HepG2 (cell line): ENCODE data around the gene DPEP2NB. TPM values are rescaled to one million over a fixed set of nuclear protein-coding genes. Genes with fewer than 3 reads are reported as not detected.

Experiments used
- ARNT ChIP-seq: fragments of 450-650 bp; IDR thresholded peaks from 2 replicates; pipeline ENCODE4 v1.6.1; 2017
- JDP2 ChIP-seq: sonication (generic); formaldehyde crosslinking; IDR thresholded peaks from 2 replicates; pipeline ENCODE4 v1.8.1; 2022; ENCODE audit warnings: missing genetic modification reagents, borderline replicate concordance
- KLF16 ChIP-seq, 2 experiments: sonication (generic) in 1 of 2; formaldehyde crosslinking in 1 of 2; IDR thresholded peaks; 2 replicates each; pipeline versions ENCODE4 v1.6.1 to v1.8.0; 2016 to 2023; ENCODE audit warnings: missing genetic modification reagents in 2 of 2, missing compliant biosample characterization in 1 of 2
- PCBP2 ChIP-seq: fragments of 200-400 bp; formaldehyde crosslinking; optimal IDR thresholded peaks from 2 replicates; pipeline ENCODE3; 2018; ENCODE audit warnings: low read length, low read depth; ENCODE audit not compliant: poor library complexity, severe bottlenecking
- XRCC5 ChIP-seq: fragments of 200-400 bp; formaldehyde crosslinking; optimal IDR thresholded peaks from 2 replicates; pipeline ENCODE3; 2017; ENCODE audit warnings: mild to moderate bottlenecking, low read length
- YEATS2 ChIP-seq: sonication (generic); formaldehyde crosslinking; IDR thresholded peaks from 2 replicates; pipeline ENCODE4 v1.4.0; 2020; ENCODE audit warnings: missing genetic modification reagents, borderline replicate concordance
- ZBTB7B ChIP-seq: sonication (generic); formaldehyde crosslinking; IDR thresholded peaks from 2 replicates; pipeline ENCODE4 v1.4.0; 2020; ENCODE audit warnings: missing genetic modification reagents
- ZNF33A ChIP-seq: sonication (generic); formaldehyde crosslinking; IDR thresholded peaks from 2 replicates; pipeline ENCODE4 v1.5.1; 2020; ENCODE audit warnings: missing genetic modification reagents, mild to moderate bottlenecking, moderate library complexity, borderline replicate concordance
- ZNF441 ChIP-seq: sonication (generic); formaldehyde crosslinking; IDR thresholded peaks from 2 replicates; pipeline ENCODE4 v1.7.0; 2021; ENCODE audit warnings: missing genetic modification reagents, borderline replicate concordance
- ZNF484 ChIP-seq: sonication (generic); formaldehyde crosslinking; IDR thresholded peaks from 2 replicates; pipeline ENCODE4 v1.5.1; 2020; ENCODE audit warnings: mild to moderate bottlenecking, low read depth, missing genetic modification reagents, borderline replicate concordance
- polyA plus RNA-seq, 8 experiments: library from polyadenylated mRNA; depleted of rRNA in 3 of 8; stranded (reverse) in 7 of 8; unstranded in 1 of 8; fragments of >200 nt; fragmentation: Illumina TruSeq in 4 of 8; extraction: Trizol in 4 of 8; gene quantifications; 2 replicates each; pipeline versions ENCODE4 v1.2.1 to v1.2.3, GENCODE V29; 2011 to 2016; ENCODE audit warnings: low read depth in 4 of 8, missing spikeins in 1 of 8, mixed read lengths in 1 of 8; ENCODE audit not compliant: insufficient read depth in 1 of 8
- total RNA-seq, 5 experiments: library from RNA; depleted of rRNA; stranded (reverse); fragments of >200 nt; fragmentation: Illumina TruSeq; extraction: Trizol; gene quantifications; 2 replicates each; pipeline ENCODE4 v1.2.3, GENCODE V29; 2016; ENCODE audit warnings: low read depth in 1 of 5
- TF ChIP-seq, protein P1 (sequence below): sonication (generic); formaldehyde crosslinking; IDR thresholded peaks from 2 replicates; pipeline ENCODE4 v1.4.0; 2020; ENCODE audit warnings: missing genetic modification reagents
- TF ChIP-seq, protein P2 (sequence below), 2 experiments: fragments of 450-650 bp in 1 of 2; sonication (generic) in 1 of 2; formaldehyde crosslinking in 1 of 2; IDR thresholded peaks; 2 replicates each; pipeline versions ENCODE4 v1.6.1 to v1.8.0; 2016 to 2022; ENCODE audit warnings: antibody characterized with exemption in 1 of 2, mild to moderate bottlenecking in 1 of 2, missing genetic modification reagents in 1 of 2
- TF ChIP-seq, protein P3 (sequence below): sonication (generic); formaldehyde crosslinking; IDR thresholded peaks from 2 replicates; pipeline ENCODE4 v1.4.0; 2020; ENCODE audit warnings: mild to moderate bottlenecking, missing genetic modification reagents

DPEP2NB gene
- total and polyA plus RNA-seq, 2 of the 13 experiments (the other 11 are each of a cell fraction or from before 2014, with no cell fraction given): not detected

DNA sequence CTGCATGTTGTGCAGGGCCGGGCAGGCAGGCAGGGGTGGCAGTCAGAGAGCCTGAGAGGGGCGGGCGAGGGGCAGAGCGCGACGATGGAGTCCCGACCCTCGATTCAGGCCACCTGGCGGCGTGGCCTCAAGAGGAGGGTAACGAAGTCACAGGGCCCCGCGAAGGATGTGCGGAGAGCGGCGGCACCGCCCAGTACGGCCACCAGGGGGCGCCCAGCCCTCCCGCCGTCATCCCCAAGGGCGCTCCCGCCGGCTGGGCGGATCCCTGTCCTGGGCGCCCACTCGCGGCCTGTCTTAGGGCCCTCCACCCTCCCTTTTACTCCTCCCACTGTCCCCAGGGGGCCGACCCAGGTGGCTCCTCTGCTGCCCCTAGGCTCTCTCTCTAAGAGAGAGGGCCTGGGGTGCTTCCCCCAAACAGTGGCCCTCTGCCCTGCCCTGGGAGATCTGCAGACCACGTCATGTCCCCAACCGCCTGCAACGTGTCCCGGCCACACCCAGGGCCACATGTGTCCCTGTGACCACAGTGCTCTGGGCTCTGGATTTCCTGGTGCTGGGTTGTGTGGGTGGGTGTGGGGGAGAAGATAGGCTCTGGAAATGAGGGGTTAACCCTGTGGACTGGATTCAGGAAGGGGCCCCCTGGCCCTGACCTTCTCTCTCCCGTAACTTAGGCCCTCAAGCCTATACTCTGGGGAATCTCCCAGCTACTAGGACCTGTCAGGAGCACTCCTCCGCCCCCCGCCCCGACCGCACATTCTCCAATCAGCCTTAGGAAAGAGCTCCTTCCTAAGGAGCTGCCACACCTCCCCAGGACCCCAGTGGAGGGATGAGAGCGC lies 22.3 kb downstream of the DPEP2NB start (continued):
- TF ChIP-seq, protein P1, sequence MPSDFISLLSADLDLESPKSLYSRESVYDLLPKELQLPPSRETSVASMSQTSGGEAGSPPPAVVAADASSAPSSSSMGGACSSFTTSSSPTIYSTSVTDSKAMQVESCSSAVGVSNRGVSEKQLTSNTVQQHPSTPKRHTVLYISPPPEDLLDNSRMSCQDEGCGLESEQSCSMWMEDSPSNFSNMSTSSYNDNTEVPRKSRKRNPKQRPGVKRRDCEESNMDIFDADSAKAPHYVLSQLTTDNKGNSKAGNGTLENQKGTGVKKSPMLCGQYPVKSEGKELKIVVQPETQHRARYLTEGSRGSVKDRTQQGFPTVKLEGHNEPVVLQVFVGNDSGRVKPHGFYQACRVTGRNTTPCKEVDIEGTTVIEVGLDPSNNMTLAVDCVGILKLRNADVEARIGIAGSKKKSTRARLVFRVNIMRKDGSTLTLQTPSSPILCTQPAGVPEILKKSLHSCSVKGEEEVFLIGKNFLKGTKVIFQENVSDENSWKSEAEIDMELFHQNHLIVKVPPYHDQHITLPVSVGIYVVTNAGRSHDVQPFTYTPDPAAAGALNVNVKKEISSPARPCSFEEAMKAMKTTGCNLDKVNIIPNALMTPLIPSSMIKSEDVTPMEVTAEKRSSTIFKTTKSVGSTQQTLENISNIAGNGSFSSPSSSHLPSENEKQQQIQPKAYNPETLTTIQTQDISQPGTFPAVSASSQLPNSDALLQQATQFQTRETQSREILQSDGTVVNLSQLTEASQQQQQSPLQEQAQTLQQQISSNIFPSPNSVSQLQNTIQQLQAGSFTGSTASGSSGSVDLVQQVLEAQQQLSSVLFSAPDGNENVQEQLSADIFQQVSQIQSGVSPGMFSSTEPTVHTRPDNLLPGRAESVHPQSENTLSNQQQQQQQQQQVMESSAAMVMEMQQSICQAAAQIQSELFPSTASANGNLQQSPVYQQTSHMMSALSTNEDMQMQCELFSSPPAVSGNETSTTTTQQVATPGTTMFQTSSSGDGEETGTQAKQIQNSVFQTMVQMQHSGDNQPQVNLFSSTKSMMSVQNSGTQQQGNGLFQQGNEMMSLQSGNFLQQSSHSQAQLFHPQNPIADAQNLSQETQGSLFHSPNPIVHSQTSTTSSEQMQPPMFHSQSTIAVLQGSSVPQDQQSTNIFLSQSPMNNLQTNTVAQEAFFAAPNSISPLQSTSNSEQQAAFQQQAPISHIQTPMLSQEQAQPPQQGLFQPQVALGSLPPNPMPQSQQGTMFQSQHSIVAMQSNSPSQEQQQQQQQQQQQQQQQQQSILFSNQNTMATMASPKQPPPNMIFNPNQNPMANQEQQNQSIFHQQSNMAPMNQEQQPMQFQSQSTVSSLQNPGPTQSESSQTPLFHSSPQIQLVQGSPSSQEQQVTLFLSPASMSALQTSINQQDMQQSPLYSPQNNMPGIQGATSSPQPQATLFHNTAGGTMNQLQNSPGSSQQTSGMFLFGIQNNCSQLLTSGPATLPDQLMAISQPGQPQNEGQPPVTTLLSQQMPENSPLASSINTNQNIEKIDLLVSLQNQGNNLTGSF (CRISPR knock-in tag): 0 out of 2 replicates have a peak, but pooled peaks have one; percentile 68
- TF ChIP-seq XRCC5: peak; percentile 98
- peak; percentile 92 for TF ChIP-seq ZBTB7B (CRISPR knock-in tag)
- TF ChIP-seq JDP2: no peak
- TF ChIP-seq, protein P2, sequence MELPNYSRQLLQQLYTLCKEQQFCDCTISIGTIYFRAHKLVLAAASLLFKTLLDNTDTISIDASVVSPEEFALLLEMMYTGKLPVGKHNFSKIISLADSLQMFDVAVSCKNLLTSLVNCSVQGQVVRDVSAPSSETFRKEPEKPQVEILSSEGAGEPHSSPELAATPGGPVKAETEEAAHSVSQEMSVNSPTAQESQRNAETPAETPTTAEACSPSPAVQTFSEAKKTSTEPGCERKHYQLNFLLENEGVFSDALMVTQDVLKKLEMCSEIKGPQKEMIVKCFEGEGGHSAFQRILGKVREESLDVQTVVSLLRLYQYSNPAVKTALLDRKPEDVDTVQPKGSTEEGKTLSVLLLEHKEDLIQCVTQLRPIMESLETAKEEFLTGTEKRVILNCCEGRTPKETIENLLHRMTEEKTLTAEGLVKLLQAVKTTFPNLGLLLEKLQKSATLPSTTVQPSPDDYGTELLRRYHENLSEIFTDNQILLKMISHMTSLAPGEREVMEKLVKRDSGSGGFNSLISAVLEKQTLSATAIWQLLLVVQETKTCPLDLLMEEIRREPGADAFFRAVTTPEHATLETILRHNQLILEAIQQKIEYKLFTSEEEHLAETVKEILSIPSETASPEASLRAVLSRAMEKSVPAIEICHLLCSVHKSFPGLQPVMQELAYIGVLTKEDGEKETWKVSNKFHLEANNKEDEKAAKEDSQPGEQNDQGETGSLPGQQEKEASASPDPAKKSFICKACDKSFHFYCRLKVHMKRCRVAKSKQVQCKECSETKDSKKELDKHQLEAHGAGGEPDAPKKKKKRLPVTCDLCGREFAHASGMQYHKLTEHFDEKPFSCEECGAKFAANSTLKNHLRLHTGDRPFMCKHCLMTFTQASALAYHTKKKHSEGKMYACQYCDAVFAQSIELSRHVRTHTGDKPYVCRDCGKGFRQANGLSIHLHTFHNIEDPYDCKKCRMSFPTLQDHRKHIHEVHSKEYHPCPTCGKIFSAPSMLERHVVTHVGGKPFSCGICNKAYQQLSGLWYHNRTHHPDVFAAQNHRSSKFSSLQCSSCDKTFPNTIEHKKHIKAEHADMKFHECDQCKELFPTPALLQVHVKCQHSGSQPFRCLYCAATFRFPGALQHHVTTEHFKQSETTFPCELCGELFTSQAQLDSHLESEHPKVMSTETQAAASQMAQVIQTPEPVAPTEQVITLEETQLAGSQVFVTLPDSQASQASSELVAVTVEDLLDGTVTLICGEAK (IDR thresholded peaks at IDR 0.05): no peak
- TF ChIP-seq, protein P2 (CRISPR knock-in tag; IDR thresholded peaks at IDR 0.05): peak; percentile 65; the same call in 1 of the 2 replicates
- TF ChIP-seq KLF16 (CRISPR knock-in tag; IDR thresholded peaks at IDR 0.05): peak; percentile 74 to 96; a peak in 3 of 4 replicates
- no peak for TF ChIP-seq ZNF33A
- TF ChIP-seq YEATS2 (CRISPR knock-in tag): peak; percentile 84
- TF ChIP-seq ARNT: no peak
- no peak for TF ChIP-seq PCBP2
- no peak; the same call in 1 of the 2 replicates for TF ChIP-seq ZNF441 (CRISPR knock-in tag)
- TF ChIP-seq, protein P3, sequence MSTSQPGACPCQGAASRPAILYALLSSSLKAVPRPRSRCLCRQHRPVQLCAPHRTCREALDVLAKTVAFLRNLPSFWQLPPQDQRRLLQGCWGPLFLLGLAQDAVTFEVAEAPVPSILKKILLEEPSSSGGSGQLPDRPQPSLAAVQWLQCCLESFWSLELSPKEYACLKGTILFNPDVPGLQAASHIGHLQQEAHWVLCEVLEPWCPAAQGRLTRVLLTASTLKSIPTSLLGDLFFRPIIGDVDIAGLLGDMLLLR: 0 out of 2 replicates have a peak, but pooled peaks have one; percentile 70
- TF ChIP-seq ZNF484 (CRISPR knock-in tag): no peak
